HEK293 (cell line): Measurements from ENCODE around the gene SFT2D2.
"Not testable (repeated sequence)": the region's sequence is repeated elsewhere in the genome, so short reads cannot be mapped to it uniquely, and the experiment has no call there.

Experiments
- CTCF ChIA-PET: fragments of 350-600 bp; formaldehyde crosslinking; extraction: SDS; loops from one replicate; lab custom pipeline; 2021; ENCODE audit warnings: antibody characterized with exemption; lab: Yijun Ruan, JAX
- POLR2A ChIA-PET: fragments of 300-600 bp; formaldehyde crosslinking; extraction: SDS; loops from one replicate; lab custom pipeline; 2020; ENCODE audit warnings: antibody characterized with exemption, inconsistent platforms; lab: Yijun Ruan, JAX
- H3K27ac ChIP-seq: fragments of 200-500 bp; sonication (Bioruptor generic); 2 replicates; pipeline ENCODE4 v1.5.1; 2014; ENCODE audit warnings: low read depth, low read length, control low read depth, inconsistent platforms; ENCODE audit errors: extremely low read depth
- H3K36me3 ChIP-seq, 2 experiments: fragments of 200-500 bp in 1 of 2; sonication (Bioruptor generic) in 1 of 2; 1 replicate in 1 of 2; 2 replicates in 1 of 2; pipeline ENCODE4 v1.5.1; 2014 to 2017; ENCODE audit warnings: inconsistent platforms in 2 of 2, low read length in 2 of 2; ENCODE audit not compliant: control insufficient read depth in 2 of 2, insufficient read depth in 1 of 2
- H3K4me1 ChIP-seq: fragments of 200-500 bp; sonication (Bioruptor generic); 2 replicates; pipeline ENCODE4 v1.5.1; 2014; ENCODE audit warnings: mild to moderate bottlenecking, low read length, inconsistent platforms; ENCODE audit not compliant: control insufficient read depth, insufficient read depth
- H3K4me3 ChIP-seq: 2 replicates; pipeline ENCODE4 v1.5.1; 2011; ENCODE audit warnings: low read depth, mild to moderate bottlenecking, control low read depth, low read length, moderate library complexity
- H3K9me3 ChIP-seq: fragments of 200-500 bp; sonication (Bioruptor generic); 2 replicates; pipeline ENCODE4 v1.5.1; 2014; ENCODE audit warnings: low read depth, low read length, inconsistent platforms; ENCODE audit not compliant: control insufficient read depth, insufficient read depth
- SCRT1 ChIP-seq: fragments of 450-650 bp; formaldehyde crosslinking; IDR thresholded peaks from 2 replicates; pipeline ENCODE4 v1.5.1; 2016; ENCODE audit warnings: missing biosample characterization, missing genetic modification characterization, borderline replicate concordance
- SCRT2 ChIP-seq: fragments of 450-650 bp; formaldehyde crosslinking; IDR thresholded peaks from 2 replicates; pipeline ENCODE4 v1.5.1; 2016; ENCODE audit warnings: missing biosample characterization, missing genetic modification characterization
- TRIM28 ChIP-seq: IDR thresholded peaks from 2 replicates; pipeline ENCODE4 v1.6.1; 2011; ENCODE audit warnings: low read length, control low read depth, borderline replicate concordance
- YY1 ChIP-seq: fragments of 450-650 bp; formaldehyde crosslinking; IDR thresholded peaks from 2 replicates; pipeline ENCODE4 v1.5.1; 2018; ENCODE audit warnings: missing biosample characterization, missing genetic modification characterization
- ZBTB17 ChIP-seq: fragments of 450-650 bp; formaldehyde crosslinking; IDR thresholded peaks from 2 replicates; pipeline ENCODE4 v1.5.1; 2016; ENCODE audit warnings: missing biosample characterization, missing genetic modification characterization
- ZNF18 ChIP-seq: fragments of 450-650 bp; formaldehyde crosslinking; IDR thresholded peaks from 2 replicates; pipeline ENCODE4 v1.5.1; 2016; ENCODE audit warnings: missing biosample characterization, missing genetic modification characterization
- ZNF366 ChIP-seq: fragments of 450-650 bp; formaldehyde crosslinking; conservative IDR thresholded peaks from 2 replicates; pipeline ENCODE4 v1.5.1; 2016; ENCODE audit warnings: missing biosample characterization, missing genetic modification characterization
- ZNF394 ChIP-seq: fragments of 450-650 bp; formaldehyde crosslinking; IDR thresholded peaks from 2 replicates; pipeline ENCODE4 v1.5.1; 2016; ENCODE audit warnings: missing biosample characterization, missing genetic modification characterization, mild to moderate bottlenecking, moderate library complexity, borderline replicate concordance
- ZNF571 ChIP-seq: fragments of 450-650 bp; formaldehyde crosslinking; IDR thresholded peaks from 2 replicates; pipeline ENCODE4 v1.5.0; 2017; ENCODE audit warnings: missing biosample characterization, missing genetic modification characterization
- ZNF600 ChIP-seq: fragments of 450-650 bp; formaldehyde crosslinking; IDR thresholded peaks from 2 replicates; pipeline ENCODE4 v1.5.1; 2016; ENCODE audit warnings: missing biosample characterization, missing genetic modification characterization
- ZNF621 ChIP-seq: fragments of 450-650 bp; formaldehyde crosslinking; IDR thresholded peaks from 2 replicates; pipeline ENCODE4 v1.5.1; 2017; ENCODE audit warnings: missing biosample characterization, missing genetic modification characterization
- ZNF624 ChIP-seq: fragments of 450-650 bp; formaldehyde crosslinking; IDR thresholded peaks from 2 replicates; pipeline ENCODE4 v1.5.1; 2017; ENCODE audit warnings: missing biosample characterization, missing genetic modification characterization
- ZNF626 ChIP-seq: fragments of 450-650 bp; sonication (Bioruptor Pico); formaldehyde crosslinking; IDR thresholded peaks from 2 replicates; pipeline ENCODE4 v1.5.1; 2018; ENCODE audit warnings: missing biosample characterization, missing genetic modification characterization, inconsistent platforms
- ZNF654 ChIP-seq: fragments of 450-650 bp; formaldehyde crosslinking; IDR thresholded peaks from 2 replicates; pipeline ENCODE4 v1.5.1; 2016; ENCODE audit warnings: low read depth, missing biosample characterization, missing genetic modification characterization
- ZNF677 ChIP-seq: fragments of 450-650 bp; IDR thresholded peaks from 2 replicates; pipeline ENCODE4 v1.5.0; 2018; ENCODE audit warnings: missing biosample characterization, mild to moderate bottlenecking, missing genetic modification characterization, moderate library complexity
- ZNF692 ChIP-seq: fragments of 450-650 bp; formaldehyde crosslinking; IDR thresholded peaks from 2 replicates; pipeline ENCODE4 v1.5.1; 2016; ENCODE audit warnings: missing biosample characterization, missing genetic modification characterization
- ZNF768 ChIP-seq: fragments of 450-650 bp; formaldehyde crosslinking; IDR thresholded peaks from 2 replicates; pipeline ENCODE4 v1.5.1; 2018; ENCODE audit warnings: missing biosample characterization, mild to moderate bottlenecking, missing genetic modification characterization

SFT2D2 gene

GRCh38 chr1:168180148-168180524 lies 45.7 kb upstream of the SFT2D2 start:
- Histone ChIP-seq H3K36me3 (peaks cover 4 to 5% of the 10 kb centered on the region in 2 experiments; a peak in 2 of 3 replicates), H3K4me1 (peaks cover 9% of the 10 kb centered on the region), H3K4me3 (peak overlapping the region; percentile 93), H3K27ac (peak overlapping the region; percentile 87), H3K9me3 (no peaks in the 10 kb centered on the region)
- ChIA-PET CTCF (interaction anchor here (0.6 to 1.8 kb wide), 6 partner anchors 22 to 299 kb away, joined by 3 to 5 read pairs (median 3); no protein-coding TSS in a partner anchor), POLR2A (interaction anchor here (1.0 to 1.7 kb wide), 2 partner anchors 46 to 202 kb away, joined by 3 to 4 read pairs; no protein-coding TSS in a partner anchor)
- TF ChIP-seq ZNF600 (tag by site-specific recombination) (no peak), YY1 (no peak), ZNF692 (tag by site-specific recombination) (no peak), ZNF394 (tag by site-specific recombination) (peak; percentile 97), ZNF571 (tag by site-specific recombination) (no peak), ZNF677 (tag by site-specific recombination) (no peak), ZNF366 (tag by site-specific recombination) (peak; percentile 55; the same call in 1 of the 2 replicates), ZNF654 (no peak), ZNF621 (tag by site-specific recombination) (no peak), ZBTB17 (tag by site-specific recombination) (0 out of 2 replicates have a peak, but pooled peaks have one; percentile 30), ZNF768 (tag by site-specific recombination) (no peak)

GRCh38 chr1:168181063-168181720 lies 44.6 kb upstream of the SFT2D2 start:
- POLR2A ChIA-PET: interaction anchor here (0.7 kb wide), 1 partner anchor 121 kb away, joined by 4 read pairs; no protein-coding TSS in a partner anchor
- not testable (repeated sequence) for H3K36me3 ChIP-seq, H3K9me3 ChIP-seq, H3K27ac ChIP-seq, H3K4me1 ChIP-seq, H3K4me3 ChIP-seq
- TF ChIP-seq SCRT1 (peak; percentile 54; the same call in 1 of the 2 replicates), SCRT2 (peak; percentile 83)
- CTCF ChIA-PET: interaction anchor here (0.6 to 1.8 kb wide), 5 partner anchors 37 to 195 kb away, joined by 3 to 5 read pairs (median 3); no protein-coding TSS in a partner anchor

GRCh38 chr1:168187177-168187576 lies 38.6 kb upstream of the SFT2D2 start:
- TF ChIP-seq ZNF624 (tag by site-specific recombination) (no peak), YY1 (no peak), ZNF626 (tag by site-specific recombination) (no peak), TRIM28 (no peak), ZNF18 (tag by site-specific recombination) (peak; percentile 92), ZNF692 (tag by site-specific recombination) (no peak)
- peaks cover 7 to 21% of the 10 kb centered on the region in 2 experiments for H3K36me3 ChIP-seq
- H3K4me1 ChIP-seq: peaks cover 8% of the 10 kb centered on the region
- no peak overlapping the region for H3K27ac ChIP-seq
- no peak overlapping the region for H3K4me3 ChIP-seq
- no peaks in the 10 kb centered on the region for H3K9me3 ChIP-seq
- CTCF ChIA-PET: interaction anchor here (0.9 kb wide), 1 partner anchor 95 kb away, joined by 3 read pairs; no protein-coding TSS in a partner anchor
- POLR2A ChIA-PET: no interaction called here
